H1 (cell line): ENCODE data around the gene ADD2.

Source experiments
- CHD1 ChIP-seq: IDR thresholded peaks from 2 replicates; pipeline ENCODE4 v1.6.1; 2012; ENCODE audit warnings: low read depth, low read length, improper control_type of control experiment
- EP300 ChIP-seq, 2 experiments: IDR thresholded peaks; 1 replicate in 1 of 2; 2 replicates in 1 of 2; pipeline ENCODE4 v1.6.1; 2011 to 2012; ENCODE audit warnings: low read depth in 2 of 2, low read length in 2 of 2, mild to moderate bottlenecking in 2 of 2, borderline replicate concordance in 1 of 2, inconsistent platforms in 1 of 2, moderate library complexity in 1 of 2
- EZH2 ChIP-seq: fragments of 200-600 bp; sonication (generic); IDR thresholded peaks from 2 replicates; pipeline ENCODE4 v1.7.1; 2012; ENCODE audit warnings: low read depth, mild to moderate bottlenecking, moderate library complexity, low read length, inconsistent platforms; ENCODE audit not compliant: severe bottlenecking
- JUND ChIP-seq: IDR thresholded peaks from 2 replicates; pipeline ENCODE4 v1.6.1; 2011; ENCODE audit warnings: mild to moderate bottlenecking, improper control_type of control experiment, low read length
- KDM1A ChIP-seq: fragments of 200-600, 300-600 bp; sonication (generic); IDR thresholded peaks from 2 replicates; pipeline ENCODE4 v1.7.1; 2016; ENCODE audit warnings: mild to moderate bottlenecking, low read length, borderline replicate concordance
- POLR2A ChIP-seq, 2 experiments: IDR thresholded peaks; 1 replicate in 1 of 2; 2 replicates in 1 of 2; pipeline ENCODE4 v1.6.1; 2011; ENCODE audit warnings: low read depth in 2 of 2, low read length in 2 of 2, mild to moderate bottlenecking in 2 of 2; ENCODE audit errors: control extremely low read depth in 1 of 2
- POLR2AphosphoS5 ChIP-seq: IDR thresholded peaks from 2 replicates; pipeline ENCODE4 v1.6.1; 2011; ENCODE audit warnings: low read depth, low read length
- RAD21 ChIP-seq, 2 experiments: IDR thresholded peaks in 1 of 2; conservative IDR thresholded peaks in 1 of 2; 2 replicates each; pipeline ENCODE4 v1.6.1; 2011; ENCODE audit warnings: low read depth in 2 of 2, low read length in 2 of 2, improper control_type of control experiment in 1 of 2, inconsistent platforms in 1 of 2, mild to moderate bottlenecking in 1 of 2, moderate library complexity in 1 of 2
- RFX5 ChIP-seq: IDR thresholded peaks from 2 replicates; pipeline ENCODE4 v1.6.1; 2011; ENCODE audit warnings: low read depth, low read length, improper control_type of control experiment, borderline replicate concordance
- SP2 ChIP-seq: IDR thresholded peaks from 2 replicates; pipeline ENCODE4 v1.6.1; 2012; ENCODE audit warnings: mild to moderate bottlenecking, low read length, inconsistent platforms
- TEAD4 ChIP-seq: IDR thresholded peaks from 2 replicates; pipeline ENCODE4 v1.6.1; 2012; ENCODE audit warnings: low read depth, low read length, inconsistent platforms, mixed read lengths
- TF ChIP-seq, protein P1 (sequence below), 3 experiments: IDR thresholded peaks; 1 replicate in 2 of 3; 2 replicates in 1 of 3; pipeline versions ENCODE4 v1.5.1 to v1.6.1; 2011; ENCODE audit warnings: low read length in 3 of 3, mild to moderate bottlenecking in 3 of 3, inconsistent platforms in 2 of 3, low read depth in 1 of 3, moderate library complexity in 1 of 3; ENCODE audit not compliant: insufficient read depth in 1 of 3; ENCODE audit errors: control extremely low read depth in 1 of 3
- TF ChIP-seq, protein P2 (sequence below): IDR thresholded peaks from 2 replicates; pipeline ENCODE4 v1.6.1; 2012; ENCODE audit warnings: low read length, inconsistent platforms
- TF ChIP-seq, protein P3 (sequence below): IDR thresholded peaks from 2 replicates; pipeline ENCODE4 v1.6.1; 2012; ENCODE audit warnings: inconsistent platforms

DNA sequence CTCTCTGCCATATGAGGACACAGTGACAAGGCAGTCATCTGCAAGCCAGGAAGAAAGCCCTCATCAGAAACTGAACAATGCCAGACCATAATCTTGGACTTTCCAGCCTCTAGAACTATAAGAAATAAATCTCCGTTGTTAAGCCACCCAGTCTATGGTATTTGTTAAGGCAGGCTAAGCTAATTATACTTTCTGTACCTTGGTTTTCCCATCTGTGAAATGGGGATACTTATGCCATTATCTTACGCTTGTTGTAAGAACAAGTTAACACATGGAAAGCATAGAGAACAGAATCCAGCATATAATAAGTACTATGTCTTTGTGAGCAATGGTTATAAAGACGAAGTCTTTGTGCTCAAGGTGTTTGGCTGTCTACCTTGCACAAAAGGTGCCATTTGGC is 8.3 kb upstream of the ADD2 start:
- TF ChIP-seq, protein P1, sequence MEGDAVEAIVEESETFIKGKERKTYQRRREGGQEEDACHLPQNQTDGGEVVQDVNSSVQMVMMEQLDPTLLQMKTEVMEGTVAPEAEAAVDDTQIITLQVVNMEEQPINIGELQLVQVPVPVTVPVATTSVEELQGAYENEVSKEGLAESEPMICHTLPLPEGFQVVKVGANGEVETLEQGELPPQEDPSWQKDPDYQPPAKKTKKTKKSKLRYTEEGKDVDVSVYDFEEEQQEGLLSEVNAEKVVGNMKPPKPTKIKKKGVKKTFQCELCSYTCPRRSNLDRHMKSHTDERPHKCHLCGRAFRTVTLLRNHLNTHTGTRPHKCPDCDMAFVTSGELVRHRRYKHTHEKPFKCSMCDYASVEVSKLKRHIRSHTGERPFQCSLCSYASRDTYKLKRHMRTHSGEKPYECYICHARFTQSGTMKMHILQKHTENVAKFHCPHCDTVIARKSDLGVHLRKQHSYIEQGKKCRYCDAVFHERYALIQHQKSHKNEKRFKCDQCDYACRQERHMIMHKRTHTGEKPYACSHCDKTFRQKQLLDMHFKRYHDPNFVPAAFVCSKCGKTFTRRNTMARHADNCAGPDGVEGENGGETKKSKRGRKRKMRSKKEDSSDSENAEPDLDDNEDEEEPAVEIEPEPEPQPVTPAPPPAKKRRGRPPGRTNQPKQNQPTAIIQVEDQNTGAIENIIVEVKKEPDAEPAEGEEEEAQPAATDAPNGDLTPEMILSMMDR (IDR thresholded peaks at IDR 0.05; ENCODE audit: control extremely low read depth in 1 of 3, insufficient read depth in 1 of 3, low read depth in 1 of 3, low read length in 3 of 3): no peak
- TF ChIP-seq, protein P2, sequence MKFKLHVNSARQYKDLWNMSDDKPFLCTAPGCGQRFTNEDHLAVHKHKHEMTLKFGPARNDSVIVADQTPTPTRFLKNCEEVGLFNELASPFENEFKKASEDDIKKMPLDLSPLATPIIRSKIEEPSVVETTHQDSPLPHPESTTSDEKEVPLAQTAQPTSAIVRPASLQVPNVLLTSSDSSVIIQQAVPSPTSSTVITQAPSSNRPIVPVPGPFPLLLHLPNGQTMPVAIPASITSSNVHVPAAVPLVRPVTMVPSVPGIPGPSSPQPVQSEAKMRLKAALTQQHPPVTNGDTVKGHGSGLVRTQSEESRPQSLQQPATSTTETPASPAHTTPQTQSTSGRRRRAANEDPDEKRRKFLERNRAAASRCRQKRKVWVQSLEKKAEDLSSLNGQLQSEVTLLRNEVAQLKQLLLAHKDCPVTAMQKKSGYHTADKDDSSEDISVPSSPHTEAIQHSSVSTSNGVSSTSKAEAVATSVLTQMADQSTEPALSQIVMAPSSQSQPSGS: no peak
- TF ChIP-seq, protein P3, sequence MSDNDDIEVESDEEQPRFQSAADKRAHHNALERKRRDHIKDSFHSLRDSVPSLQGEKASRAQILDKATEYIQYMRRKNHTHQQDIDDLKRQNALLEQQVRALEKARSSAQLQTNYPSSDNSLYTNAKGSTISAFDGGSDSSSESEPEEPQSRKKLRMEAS: no peak
- TF ChIP-seq POLR2AphosphoS5: no peak
- TF ChIP-seq TEAD4: no peak
- TF ChIP-seq CHD1: no peak
- no peak for TF ChIP-seq POLR2A (IDR thresholded peaks at IDR 0.05; ENCODE audit: control extremely low read depth in 1 of 2, low read depth in 2 of 2, low read length in 2 of 2)
- no peak for TF ChIP-seq KDM1A
- no peak for TF ChIP-seq EZH2
- TF ChIP-seq JUND: no peak
- no peak for TF ChIP-seq SP2
- TF ChIP-seq RAD21 (IDR thresholded peaks at IDR 0.05 in 1 of 2, conservative IDR thresholded peaks at IDR 0.05 in 1 of 2; ENCODE audit: low read depth in 2 of 2, low read length in 2 of 2): no peak
- TF ChIP-seq RFX5: no peak
- TF ChIP-seq EP300 (IDR thresholded peaks at IDR 0.05; ENCODE audit: borderline replicate concordance in 1 of 2, low read depth in 2 of 2, low read length in 2 of 2): no peak
